Neuronal stem cell (in vitro differentiated cells): ENCODE data around the gene ABLIM1.

Source experiments
- DNase-seq: peaks from one replicate; pipeline ENCODE4 v3.0.0-alpha.2; 2013; ENCODE audit warnings: low spot score
- H2AFZ ChIP-seq: one replicate; pipeline ENCODE4 v1.6.1; 2013; ENCODE audit warnings: mild to moderate bottlenecking, low read length, inconsistent platforms
- H2AK5ac ChIP-seq: 2 replicates; pipeline ENCODE4 v1.6.1; 2013; ENCODE audit warnings: low read depth, mild to moderate bottlenecking, inconsistent platforms, low read length, moderate library complexity, mixed read lengths
- H2BK120ac ChIP-seq: 2 replicates; pipeline ENCODE4 v1.6.1; 2013; ENCODE audit warnings: low read depth, mild to moderate bottlenecking, inconsistent platforms, low read length, moderate library complexity, mixed read lengths
- H2BK12ac ChIP-seq: one replicate; pipeline ENCODE4 v1.6.1; 2013; ENCODE audit warnings: low read length, inconsistent platforms
- H2BK15ac ChIP-seq: 2 replicates; pipeline ENCODE4 v1.6.1; 2013; ENCODE audit warnings: mild to moderate bottlenecking, low read length, inconsistent platforms, mixed read lengths
- H2BK5ac ChIP-seq: one replicate; pipeline ENCODE4 v1.6.1; 2013; ENCODE audit warnings: inconsistent platforms, mild to moderate bottlenecking, low read length, moderate library complexity
- H3K14ac ChIP-seq: one replicate; pipeline ENCODE4 v1.6.1; 2013; ENCODE audit warnings: low read length, inconsistent platforms
- H3K18ac ChIP-seq: 2 replicates; pipeline ENCODE4 v1.6.1; 2013; ENCODE audit warnings: low read length, inconsistent platforms
- H3K23ac ChIP-seq: 2 replicates; pipeline ENCODE4 v1.6.1; 2013; ENCODE audit warnings: low read depth, mild to moderate bottlenecking, mixed read lengths, low read length, inconsistent platforms; ENCODE audit not compliant: poor library complexity
- H3K27ac ChIP-seq: replicated peaks from 3 replicates; pipeline ENCODE4 v1.5.1; 2013; ENCODE audit warnings: low read length, inconsistent platforms
- H3K27me3 ChIP-seq, 3 experiments: 2 replicates each; pipeline ENCODE4 v1.6.1; 2013; ENCODE audit warnings: low read length in 3 of 3, mild to moderate bottlenecking in 2 of 3, inconsistent platforms in 1 of 3, low read depth in 1 of 3, mixed read lengths in 1 of 3, moderate library complexity in 1 of 3; ENCODE audit not compliant: control insufficient read depth in 3 of 3, insufficient read depth in 3 of 3
- H3K36me3 ChIP-seq, 2 donors: replicated peaks in 1 of 2; 2 replicates each; pipeline ENCODE4 v1.6.1; 2013; ENCODE audit warnings: low read length in 2 of 2; ENCODE audit not compliant: control insufficient read depth in 2 of 2, insufficient read depth in 2 of 2
- H3K4ac ChIP-seq: 2 replicates; pipeline ENCODE4 v1.6.1; 2013; ENCODE audit warnings: inconsistent platforms, mild to moderate bottlenecking, low read length, moderate library complexity
- H3K4me1 ChIP-seq, 2 donors: 1 replicate in 1 of 2; 2 replicates in 1 of 2; pipeline ENCODE4 v1.6.1; 2013; ENCODE audit warnings: low read length in 2 of 2, low read depth in 1 of 2; ENCODE audit not compliant: control insufficient read depth in 2 of 2, insufficient read depth in 1 of 2
- H3K4me2 ChIP-seq: one replicate; pipeline ENCODE4 v1.6.1; 2013; ENCODE audit warnings: mild to moderate bottlenecking, low read length, inconsistent platforms; ENCODE audit not compliant: insufficient read depth, poor library complexity, severe bottlenecking
- H3K4me3 ChIP-seq, 2 donors: 2 replicates each; pipeline ENCODE4 v1.5.1; 2013; ENCODE audit warnings: low read length in 2 of 2, mild to moderate bottlenecking in 2 of 2, inconsistent platforms in 1 of 2, moderate library complexity in 1 of 2
- H3K79me1 ChIP-seq: one replicate; pipeline ENCODE4 v1.6.1; 2013; ENCODE audit warnings: low read depth, mild to moderate bottlenecking, inconsistent platforms, low read length, moderate library complexity
- H3K9ac ChIP-seq: one replicate; pipeline ENCODE4 v1.6.1; 2013; ENCODE audit warnings: mild to moderate bottlenecking, low read depth, low read length, inconsistent platforms; ENCODE audit not compliant: poor library complexity
- H3K9me3 ChIP-seq, 2 donors: replicated peaks in 1 of 2; 2 replicates each; pipeline versions ENCODE3 to v1.6.1; 2013; ENCODE audit warnings: low read length in 2 of 2, mild to moderate bottlenecking in 2 of 2, inconsistent platforms in 1 of 2, low read depth in 1 of 2, mixed read lengths in 1 of 2, moderate library complexity in 1 of 2; ENCODE audit not compliant: control insufficient read depth in 2 of 2, insufficient read depth in 1 of 2
- H4K8ac ChIP-seq: one replicate; pipeline ENCODE4 v1.6.1; 2013; ENCODE audit warnings: low read depth, mild to moderate bottlenecking, inconsistent platforms, low read length, moderate library complexity
- H4K91ac ChIP-seq: one replicate; pipeline ENCODE4 v1.6.1; 2013; ENCODE audit warnings: low read length, low read depth, mild to moderate bottlenecking, inconsistent platforms; ENCODE audit not compliant: poor library complexity
- WGBS, 2 donors: extraction: QIAGEN DNeasy Blood & Tissue Kit; methylation state at CpG; one replicate each; pipeline ENCODE4 v1.1.7; 2013; ENCODE audit warnings: missing lambda C conversion rate in 2 of 2, mixed read lengths in 1 of 2; ENCODE audit not compliant: insufficient read length in 2 of 2, insufficient replicate concordance in 1 of 2; ENCODE audit errors: extremely low coverage in 2 of 2; 5-methylcytosine and 5-hydroxymethylcytosine counted together

ABLIM1 gene

DNA sequence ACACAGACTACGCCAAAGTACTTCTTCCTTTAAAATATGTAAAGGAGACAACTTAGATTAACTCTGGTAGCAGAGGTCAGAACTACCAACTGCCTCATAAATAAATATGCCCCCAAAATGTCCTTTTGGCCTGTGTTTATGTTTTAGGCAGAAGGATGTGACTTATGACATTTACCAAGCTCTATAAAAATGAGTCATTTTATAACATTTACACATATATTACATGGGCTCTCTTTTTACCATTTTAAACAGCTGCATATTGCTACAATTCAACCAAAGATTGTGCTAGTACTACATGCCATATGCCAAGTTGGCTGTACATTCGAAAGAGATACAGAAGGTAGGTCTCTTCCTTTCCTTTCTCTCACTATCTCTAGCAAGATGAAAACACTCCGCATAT is 12.4 kb downstream of the ABLIM1 start:
- Histone ChIP-seq H3K4me2 (no peak overlapping the region), H3K27ac (no peak overlapping the region), H2BK12ac (no peak overlapping the region), H2AK5ac (no peak overlapping the region), H3K27me3 (peaks cover 0 to 3% (median 0%) of the 10 kb centered on the region in 3 experiments), H3K4me1 (no peaks in the 10 kb centered on the region), H3K79me1 (no peaks in the 10 kb centered on the region), H3K9ac (no peak overlapping the region), H3K14ac (no peak overlapping the region), H3K23ac (no peak overlapping the region), H3K18ac (no peak overlapping the region), H2AFZ (no peak overlapping the region), H2BK5ac (no peak overlapping the region), H3K4ac (no peak overlapping the region), H3K36me3 (no peaks in the 10 kb centered on the region), H4K91ac (no peak overlapping the region), H3K9me3 (no peaks in the 10 kb centered on the region), H4K8ac (no peak overlapping the region), H2BK15ac (no peak overlapping the region), H2BK120ac (no peak overlapping the region), H3K4me3 (no peak overlapping the region)
- no peak for DNase-seq
- no CpG with 5 or more reads among the region's 3 CpGs for WGBS, 2 donors

DNA sequence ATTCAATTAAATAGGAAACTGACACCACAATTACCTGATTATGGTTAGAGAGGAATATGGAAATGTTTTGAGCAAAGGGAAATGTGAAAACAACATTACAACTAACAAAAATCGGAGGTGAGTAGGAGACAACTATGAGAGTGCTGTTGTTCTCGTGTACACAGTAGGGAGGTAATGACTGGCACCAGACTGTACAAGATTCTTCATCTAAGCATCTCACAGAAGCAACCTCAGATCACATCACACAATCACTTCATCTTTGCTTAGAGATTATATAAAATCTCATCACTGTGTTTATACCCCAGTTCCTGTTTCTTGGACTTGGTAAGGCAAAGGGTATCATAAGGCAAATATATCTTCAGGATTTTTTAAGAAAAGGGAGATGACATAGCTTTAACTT is 14.9 kb downstream of the ABLIM1 start:
- peaks cover 1 to 15% of the 10 kb centered on the region in 2 donors for H3K4me1 ChIP-seq
- H2AFZ ChIP-seq, result no peak overlapping the region
- no peak overlapping the region for H2BK15ac ChIP-seq
- H2BK5ac ChIP-seq, result no peak overlapping the region
- no CpG with 5 or more reads among the region's 2 CpGs for WGBS, 2 donors
- H4K91ac ChIP-seq, result no peak overlapping the region
- H3K23ac ChIP-seq, result no peak overlapping the region
- no peaks in the 10 kb centered on the region for H3K9me3 ChIP-seq
- no peak overlapping the region for H2AK5ac ChIP-seq
- no peak overlapping the region for H3K4me2 ChIP-seq
- H3K4me3 ChIP-seq, result no peak overlapping the region
- peaks cover 0 to 8% (median 0%) of the 10 kb centered on the region in 3 experiments for H3K27me3 ChIP-seq
- no peak overlapping the region for H2BK12ac ChIP-seq
- no peaks in the 10 kb centered on the region for H3K36me3 ChIP-seq
- no peak overlapping the region for H3K9ac ChIP-seq
- H3K79me1 ChIP-seq, result no peaks in the 10 kb centered on the region
- H2BK120ac ChIP-seq, result no peak overlapping the region
- no peak overlapping the region for H3K4ac ChIP-seq
- no peak overlapping the region for H3K14ac ChIP-seq
- no peak for DNase-seq
- H4K8ac ChIP-seq, result no peak overlapping the region
- no peak overlapping the region for H3K18ac ChIP-seq
- no peak overlapping the region for H3K27ac ChIP-seq

DNA sequence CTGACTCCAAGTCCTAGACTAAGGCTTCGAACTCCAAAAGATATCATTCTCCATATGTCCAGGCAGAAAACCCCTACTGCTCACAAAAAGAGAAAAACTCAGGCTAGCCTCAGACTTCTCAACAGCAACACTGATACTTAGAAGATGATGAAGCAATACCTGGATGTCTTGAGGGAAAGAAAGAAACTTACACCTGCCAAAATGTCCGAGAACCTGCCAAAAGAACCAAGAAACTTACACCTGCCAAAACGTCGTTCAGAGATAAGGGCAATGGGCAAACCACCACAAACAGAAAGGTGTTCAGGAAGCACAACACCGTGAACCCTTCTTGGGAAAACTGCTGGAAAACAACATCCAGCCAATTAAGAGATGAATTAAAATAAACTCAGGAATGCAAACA is 15.3 kb downstream of the ABLIM1 start:
- no peak overlapping the region for H3K4me3 ChIP-seq
- H3K27ac ChIP-seq, result no peak overlapping the region
- H4K91ac ChIP-seq, result no peak overlapping the region
- no peak overlapping the region for H2BK120ac ChIP-seq
- H2BK5ac ChIP-seq, result no peak overlapping the region
- WGBS, 2 donors, result no CpG with 5 or more reads among the region's 5 CpGs
- no peak overlapping the region for H3K14ac ChIP-seq
- no peaks in the 10 kb centered on the region for H3K9me3 ChIP-seq
- no peak overlapping the region for H2BK12ac ChIP-seq
- no peak for DNase-seq
- H3K9ac ChIP-seq, result no peak overlapping the region
- peaks cover 0 to 8% (median 0%) of the 10 kb centered on the region in 3 experiments for H3K27me3 ChIP-seq
- H3K4me2 ChIP-seq, result no peak overlapping the region
- no peak overlapping the region for H3K23ac ChIP-seq
- no peak overlapping the region for H3K18ac ChIP-seq
- no peaks in the 10 kb centered on the region for H3K36me3 ChIP-seq
- H2AFZ ChIP-seq, result no peak overlapping the region
- peaks cover 1 to 15% of the 10 kb centered on the region in 2 donors for H3K4me1 ChIP-seq
- H4K8ac ChIP-seq, result no peak overlapping the region
- no peak overlapping the region for H2BK15ac ChIP-seq
- H3K79me1 ChIP-seq, result no peaks in the 10 kb centered on the region
- no peak overlapping the region for H2AK5ac ChIP-seq
- no peak overlapping the region for H3K4ac ChIP-seq

DNA sequence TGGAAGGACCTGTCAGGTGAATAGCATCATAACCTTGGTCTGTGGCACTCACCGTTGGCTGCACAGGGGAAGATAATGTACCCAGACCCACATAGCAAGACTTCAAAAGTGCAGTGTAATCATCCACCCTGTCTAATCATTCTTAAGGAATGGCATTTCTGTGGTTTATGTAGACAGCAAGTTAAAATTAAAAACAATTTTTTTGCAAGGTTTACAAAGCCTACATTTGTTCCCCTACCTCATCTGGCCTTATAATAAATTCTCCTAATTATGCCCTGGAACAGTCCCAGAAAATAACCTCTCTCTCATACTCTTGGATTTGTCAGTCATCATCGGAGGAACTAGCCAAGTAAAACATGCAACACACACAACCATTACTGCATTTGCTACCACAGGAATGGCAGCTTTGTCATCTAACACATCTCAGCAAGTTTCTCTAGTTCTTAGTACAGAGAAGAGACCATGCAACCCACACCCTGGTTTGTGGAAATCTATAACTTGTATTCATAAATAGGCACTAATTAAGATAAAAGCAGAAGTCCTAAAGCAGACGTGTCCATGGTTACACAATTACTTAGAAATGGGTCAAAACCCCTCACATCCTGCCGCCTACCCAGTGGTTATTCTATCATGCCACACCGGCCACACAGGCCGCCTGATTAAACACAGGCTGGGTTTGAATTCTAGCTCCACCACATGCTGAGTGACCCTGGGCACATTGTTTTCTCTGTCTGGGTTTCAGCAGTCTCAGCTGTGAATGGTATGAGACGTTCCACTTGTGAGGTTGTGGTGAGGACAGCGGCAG is 19.1 kb downstream of the ABLIM1 start:
- Histone ChIP-seq H3K9ac (no peak overlapping the region), H3K27me3 (peaks cover 0 to 20% (median 0%) of the 10 kb centered on the region in 3 experiments), H3K4ac (no peak overlapping the region), H3K4me3 (no peak overlapping the region), H2BK5ac (no peak overlapping the region), H3K27ac (no peak overlapping the region), H3K18ac (no peak overlapping the region), H2BK120ac (no peak overlapping the region), H3K14ac (no peak overlapping the region), H2AFZ (no peak overlapping the region), H2BK12ac (no peak overlapping the region), H4K91ac (no peak overlapping the region), H3K4me2 (no peak overlapping the region), H2BK15ac (no peak overlapping the region), H2AK5ac (no peak overlapping the region), H3K4me1 (peaks cover 1 to 16% of the 10 kb centered on the region in 2 donors), H3K9me3 (no peaks in the 10 kb centered on the region), H3K79me1 (no peaks in the 10 kb centered on the region), H3K23ac (no peak overlapping the region), H4K8ac (no peak overlapping the region), H3K36me3 (no peaks in the 10 kb centered on the region)
- no peak for DNase-seq
- no CpG with 5 or more reads among the region's 8 CpGs for WGBS, 2 donors
